WTC11 (cell line): ENCODE measurements around the gene SNX32. TPM values are rescaled to one million over a fixed set of nuclear protein-coding genes. Genes with fewer than 3 reads are reported as not detected.
A peak's percentile ranks its signal among the peaks of the same experiment; 100 is the strongest.

Experiments
- ATAC-seq: fragments of 200-7000 bp; cut with Tn5 transposase; 2 replicates; pipeline ENCODE4 v1.10.0; 2021; ENCODE audit warnings: mild to moderate bottlenecking, moderate library complexity
- CTCF ChIA-PET: fragments of 300-600 bp; sonication (Branson Sonifier 250); formaldehyde crosslinking; loops from one replicate; lab custom pipeline; 2021; ENCODE audit warnings: antibody characterized with exemption; lab: Charles Lee
- POLR2A ChIA-PET: fragments of 350-600 bp; sonication (Branson Sonifier 250); formaldehyde crosslinking; loops from one replicate; lab custom pipeline; 2021; ENCODE audit warnings: antibody characterized with exemption; lab: Charles Lee
- DNase-seq: peaks from one replicate; pipeline ENCODE4 v3.0.0; 2021; ENCODE audit warnings: low spot score
- H3K27ac Mint-ChIP-seq: 2 replicates; pipeline ENCODE4 v1.8.0; 2021; ENCODE audit warnings: mixed read lengths
- H3K27me3 Mint-ChIP-seq: 2 replicates; pipeline ENCODE4 v1.8.0; 2021; ENCODE audit warnings: low read depth, mild to moderate bottlenecking, moderate library complexity, mixed read lengths
- H3K36me3 Mint-ChIP-seq: 2 replicates; pipeline ENCODE4 v1.8.0; 2021; ENCODE audit warnings: mixed read lengths
- H3K4me1 Mint-ChIP-seq: 2 replicates; pipeline ENCODE4 v1.8.0; 2022; ENCODE audit warnings: mixed read lengths
- H3K4me3 Mint-ChIP-seq: 2 replicates; pipeline ENCODE4 v1.8.0; 2021; ENCODE audit warnings: mild to moderate bottlenecking, moderate library complexity, mixed read lengths
- H3K9me3 Mint-ChIP-seq: 2 replicates; pipeline ENCODE4 v1.8.0; 2021; ENCODE audit warnings: mixed read lengths
- AR ChIP-seq: fragments of 250-450 bp; sonication (Bioruptor Pico); IDR thresholded peaks from 2 replicates; pipeline ENCODE4 v1.9.0; 2021; ENCODE audit warnings: mild to moderate bottlenecking
- ATF3 ChIP-seq: sonication (generic); formaldehyde crosslinking; conservative IDR thresholded peaks from 2 replicates; pipeline ENCODE4 v1.8.1; 2022; ENCODE audit warnings: mild to moderate bottlenecking, missing genetic modification reagents
- CTCF ChIP-seq: fragments of 200-600 bp; IDR thresholded peaks from 2 replicates; pipeline ENCODE4 v1.8.0; 2022; ENCODE audit warnings: antibody characterized with exemption
- EMX1 ChIP-seq: fragments of 250-450 bp; sonication (Bioruptor Pico); IDR thresholded peaks from 2 replicates; pipeline ENCODE4 v1.8.0; 2021; ENCODE audit warnings: mild to moderate bottlenecking
- GTF2I ChIP-seq: fragments of 250-450 bp; sonication (Bioruptor Pico); conservative IDR thresholded peaks from 2 replicates; pipeline ENCODE4 v1.4.0; 2021; ENCODE audit warnings: mild to moderate bottlenecking
- NFATC4 ChIP-seq: fragments of 250-450 bp; sonication (Bioruptor Pico); IDR thresholded peaks from 2 replicates; pipeline ENCODE4 v1.9.0; 2021; ENCODE audit warnings: mild to moderate bottlenecking
- NFYB ChIP-seq: sonication (generic); formaldehyde crosslinking; conservative IDR thresholded peaks from 2 replicates; pipeline ENCODE4 v1.8.0; 2022; ENCODE audit warnings: low read depth, missing genetic modification reagents
- PRRX2 ChIP-seq: fragments of 250-450 bp; sonication (Bioruptor Pico); IDR thresholded peaks from 2 replicates; pipeline ENCODE4 v1.8.0; 2021; ENCODE audit warnings: mild to moderate bottlenecking
- SMAD3 ChIP-seq: sonication (generic); formaldehyde crosslinking; IDR thresholded peaks from 2 replicates; pipeline ENCODE4 v1.8.0; 2022; ENCODE audit warnings: missing genetic modification reagents, mild to moderate bottlenecking, borderline replicate concordance
- SOX15 ChIP-seq: fragments of 250-450 bp; sonication (Bioruptor Pico); IDR thresholded peaks from 2 replicates; pipeline ENCODE4 v1.9.0; 2021; ENCODE audit warnings: mild to moderate bottlenecking
- SP1 ChIP-seq: sonication (generic); formaldehyde crosslinking; conservative IDR thresholded peaks from 2 replicates; pipeline ENCODE4 v1.8.1; 2022; ENCODE audit warnings: missing genetic modification reagents
- TCF7 ChIP-seq: sonication (generic); formaldehyde crosslinking; IDR thresholded peaks from 2 replicates; pipeline ENCODE4 v1.8.0; 2022; ENCODE audit warnings: mild to moderate bottlenecking, low read depth, missing genetic modification reagents, moderate library complexity
- TP53 ChIP-seq: sonication (generic); formaldehyde crosslinking; IDR thresholded peaks from 2 replicates; pipeline ENCODE4 v1.8.1; 2023; ENCODE audit warnings: mild to moderate bottlenecking, missing genetic modification reagents
- ZNF532 ChIP-seq: fragments of 250-450 bp; sonication (Bioruptor Pico); IDR thresholded peaks from 2 replicates; pipeline ENCODE4 v1.9.0; 2021; ENCODE audit warnings: mild to moderate bottlenecking, borderline replicate concordance
- ZNF671 ChIP-seq: fragments of 250-450 bp; sonication (Bioruptor Pico); IDR thresholded peaks from 2 replicates; pipeline ENCODE4 v1.8.0; 2021; ENCODE audit warnings: mild to moderate bottlenecking
- total RNA-seq: library from RNA; stranded (reverse); gene quantifications from 3 replicates; pipeline ENCODE4 v1.2.3, GENCODE V29; 2021
- TF ChIP-seq, protein P1 (sequence below): sonication (generic); formaldehyde crosslinking; IDR thresholded peaks from 2 replicates; pipeline ENCODE4 v1.8.1; 2022; ENCODE audit warnings: missing genetic modification reagents, borderline replicate concordance
- TF ChIP-seq, protein P2 (sequence below): sonication (generic); formaldehyde crosslinking; IDR thresholded peaks from 2 replicates; pipeline ENCODE4 v1.8.1; 2023; ENCODE audit warnings: mild to moderate bottlenecking, missing genetic modification reagents, moderate library complexity
- TF ChIP-seq, protein P3 (sequence below): sonication (generic); formaldehyde crosslinking; IDR thresholded peaks from 2 replicates; pipeline ENCODE4 v1.8.1; 2023; ENCODE audit warnings: mild to moderate bottlenecking, missing genetic modification reagents, borderline replicate concordance

Gene SNX32
- total RNA-seq, 1 experiment from 2014 or later: 2.9 TPM

DNA sequence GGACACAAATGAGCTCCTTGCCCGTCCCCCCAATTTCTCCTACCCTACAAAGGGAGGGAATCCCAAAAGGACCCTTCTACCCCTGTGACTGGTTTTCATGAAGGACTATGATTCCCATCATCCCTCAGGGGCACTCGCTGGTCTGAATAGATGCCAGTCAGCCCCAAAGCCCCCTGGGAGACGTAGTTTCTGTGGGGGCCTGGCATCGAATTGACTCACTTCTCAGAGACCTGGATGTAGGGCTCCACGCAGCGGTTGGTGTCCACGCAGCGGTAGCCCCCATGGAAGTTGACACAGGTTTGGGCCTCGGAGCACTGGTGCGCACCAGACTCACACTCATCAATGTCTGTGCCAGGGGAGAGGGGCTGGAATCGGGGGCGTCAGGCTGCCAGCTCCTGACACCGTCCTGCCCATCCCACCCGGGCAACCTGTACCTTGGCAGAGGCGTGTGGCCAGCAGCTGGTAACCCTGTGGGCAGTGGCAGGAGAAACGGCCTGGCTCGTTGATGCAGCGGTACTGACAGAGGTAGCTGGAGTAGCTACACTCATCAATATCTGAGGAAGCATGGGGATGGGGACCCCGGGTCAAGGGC, 34.4 kb downstream of the SNX32 start:
- Mint-ChIP-seq H3K4me3 (peak overlapping the region; percentile 88), H3K9me3 (no peaks in the 10 kb centered on the region), H3K27me3 (peaks cover 46% of the 10 kb centered on the region), H3K4me1 (peaks cover 10% of the 10 kb centered on the region), H3K36me3 (peaks cover 14% of the 10 kb centered on the region), H3K27ac (no peak overlapping the region)
- peak; percentile 78 for ATAC-seq
- peak; percentile 73 for DNase-seq
- CTCF ChIA-PET: interaction anchor here (0.5 to 16.6 kb wide), 4 partner anchors 8 to 141 kb away, joined by 3 to 539 read pairs (median 50); partner anchors contain the start of genes CCDC85B, CFL1, FIBP and MUS81
- TF ChIP-seq ZNF671 (0 out of 2 replicates have a peak, but pooled peaks have one; percentile 38), TCF7 (no peak), SP1 (CRISPR knock-in tag) (no peak), SOX15 (CRISPR knock-in tag) (no peak), PRRX2 (peak; percentile 22; the same call in 1 of the 2 replicates), EMX1 (CRISPR knock-in tag) (no peak), CTCF (no peak), AR (CRISPR knock-in tag) (peak; percentile 45), NFYB (CRISPR knock-in tag) (no peak), TP53 (CRISPR knock-in tag) (no peak), NFATC4 (CRISPR knock-in tag) (peak; percentile 67), ZNF532 (CRISPR knock-in tag) (no peak), SMAD3 (CRISPR knock-in tag) (no peak), ATF3 (no peak), GTF2I (no peak)
- TF ChIP-seq, protein P1, sequence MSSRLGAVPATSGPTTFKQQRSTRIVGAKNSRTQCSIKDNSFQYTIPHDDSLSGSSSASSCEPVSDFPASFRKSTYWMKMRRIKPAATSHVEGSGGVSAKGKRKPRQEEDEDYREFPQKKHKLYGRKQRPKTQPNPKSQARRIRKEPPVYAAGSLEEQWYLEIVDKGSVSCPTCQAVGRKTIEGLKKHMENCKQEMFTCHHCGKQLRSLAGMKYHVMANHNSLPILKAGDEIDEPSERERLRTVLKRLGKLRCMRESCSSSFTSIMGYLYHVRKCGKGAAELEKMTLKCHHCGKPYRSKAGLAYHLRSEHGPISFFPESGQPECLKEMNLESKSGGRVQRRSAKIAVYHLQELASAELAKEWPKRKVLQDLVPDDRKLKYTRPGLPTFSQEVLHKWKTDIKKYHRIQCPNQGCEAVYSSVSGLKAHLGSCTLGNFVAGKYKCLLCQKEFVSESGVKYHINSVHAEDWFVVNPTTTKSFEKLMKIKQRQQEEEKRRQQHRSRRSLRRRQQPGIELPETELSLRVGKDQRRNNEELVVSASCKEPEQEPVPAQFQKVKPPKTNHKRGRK: no peak
- TF ChIP-seq, protein P2, sequence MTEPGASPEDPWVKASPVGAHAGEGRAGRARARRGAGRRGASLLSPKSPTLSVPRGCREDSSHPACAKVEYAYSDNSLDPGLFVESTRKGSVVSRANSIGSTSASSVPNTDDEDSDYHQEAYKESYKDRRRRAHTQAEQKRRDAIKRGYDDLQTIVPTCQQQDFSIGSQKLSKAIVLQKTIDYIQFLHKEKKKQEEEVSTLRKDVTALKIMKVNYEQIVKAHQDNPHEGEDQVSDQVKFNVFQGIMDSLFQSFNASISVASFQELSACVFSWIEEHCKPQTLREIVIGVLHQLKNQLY (CRISPR knock-in tag): no peak
- TF ChIP-seq, protein P3, sequence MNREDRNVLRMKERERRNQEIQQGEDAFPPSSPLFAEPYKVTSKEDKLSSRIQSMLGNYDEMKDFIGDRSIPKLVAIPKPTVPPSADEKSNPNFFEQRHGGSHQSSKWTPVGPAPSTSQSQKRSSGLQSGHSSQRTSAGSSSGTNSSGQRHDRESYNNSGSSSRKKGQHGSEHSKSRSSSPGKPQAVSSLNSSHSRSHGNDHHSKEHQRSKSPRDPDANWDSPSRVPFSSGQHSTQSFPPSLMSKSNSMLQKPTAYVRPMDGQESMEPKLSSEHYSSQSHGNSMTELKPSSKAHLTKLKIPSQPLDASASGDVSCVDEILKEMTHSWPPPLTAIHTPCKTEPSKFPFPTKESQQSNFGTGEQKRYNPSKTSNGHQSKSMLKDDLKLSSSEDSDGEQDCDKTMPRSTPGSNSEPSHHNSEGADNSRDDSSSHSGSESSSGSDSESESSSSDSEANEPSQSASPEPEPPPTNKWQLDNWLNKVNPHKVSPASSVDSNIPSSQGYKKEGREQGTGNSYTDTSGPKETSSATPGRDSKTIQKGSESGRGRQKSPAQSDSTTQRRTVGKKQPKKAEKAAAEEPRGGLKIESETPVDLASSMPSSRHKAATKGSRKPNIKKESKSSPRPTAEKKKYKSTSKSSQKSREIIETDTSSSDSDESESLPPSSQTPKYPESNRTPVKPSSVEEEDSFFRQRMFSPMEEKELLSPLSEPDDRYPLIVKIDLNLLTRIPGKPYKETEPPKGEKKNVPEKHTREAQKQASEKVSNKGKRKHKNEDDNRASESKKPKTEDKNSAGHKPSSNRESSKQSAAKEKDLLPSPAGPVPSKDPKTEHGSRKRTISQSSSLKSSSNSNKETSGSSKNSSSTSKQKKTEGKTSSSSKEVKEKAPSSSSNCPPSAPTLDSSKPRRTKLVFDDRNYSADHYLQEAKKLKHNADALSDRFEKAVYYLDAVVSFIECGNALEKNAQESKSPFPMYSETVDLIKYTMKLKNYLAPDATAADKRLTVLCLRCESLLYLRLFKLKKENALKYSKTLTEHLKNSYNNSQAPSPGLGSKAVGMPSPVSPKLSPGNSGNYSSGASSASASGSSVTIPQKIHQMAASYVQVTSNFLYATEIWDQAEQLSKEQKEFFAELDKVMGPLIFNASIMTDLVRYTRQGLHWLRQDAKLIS (CRISPR knock-in tag): no peak
- POLR2A ChIA-PET: interaction anchor here (0.7 to 3.1 kb wide), 2 partner anchors 9 to 24 kb away, joined by 3 to 19 read pairs; partner anchors contain the start of genes CFL1 and MUS81
